OCI-LY7 (cell line): Measurements from ENCODE around the gene PRR14L. TPM values are rescaled to one million over a fixed set of nuclear protein-coding genes. Genes with fewer than 3 reads are reported as not detected.
"Not testable (repeated sequence)": the region's sequence is repeated elsewhere in the genome, so short reads cannot be mapped to it uniquely, and the experiment has no call there.

Experiments used
- BruUV-seq: library from RNA; stranded (reverse); fragments of 400-500 nt; replicated peaks from 2 replicates; lab custom pipeline; 2021; lab: Mats Ljungman, UMichigan
- CTCF ChIA-PET: fragments of 300-600 bp; sonication (Branson Sonifier 250); formaldehyde crosslinking; loops from one replicate; lab custom pipeline; 2022; ENCODE audit warnings: antibody characterized with exemption; ENCODE audit not compliant: unreplicated experiment; lab: Charles Lee
- POLR2A ChIA-PET: fragments of 300-600 bp; sonication (Branson Sonifier 250); formaldehyde crosslinking; loops from one replicate; lab custom pipeline; 2022; ENCODE audit warnings: antibody characterized with exemption; lab: Charles Lee
- DNase-seq: peaks from one replicate; pipeline ENCODE4 v3.0.0-alpha.2; 2015; ENCODE audit warnings: low spot score
- H2AFZ ChIP-seq: fragments of 200-600 bp; sonication (generic), shearing (Covaris generic); 2 replicates; pipeline ENCODE4 v1.6.1; 2014; ENCODE audit warnings: mild to moderate bottlenecking, antibody characterized with exemption, low read length, moderate library complexity
- H3K27ac ChIP-seq: fragments of 200-600 bp; sonication (generic); 2 replicates; pipeline ENCODE4 v1.5.1; 2014; ENCODE audit warnings: mixed run types, low read depth, mild to moderate bottlenecking, moderate library complexity, low read length, inconsistent platforms; ENCODE audit not compliant: poor library complexity, severe bottlenecking
- H3K36me3 ChIP-seq: fragments of 200-600 bp; sonication (generic); 2 replicates; pipeline ENCODE4 v1.6.1; 2014; ENCODE audit warnings: mild to moderate bottlenecking, antibody characterized with exemption, low read length, moderate library complexity, mixed read lengths; ENCODE audit not compliant: insufficient read depth
- H3K4me1 ChIP-seq: fragments of 200-600 bp; sonication (generic); 2 replicates; pipeline ENCODE4 v1.5.1; 2014; ENCODE audit warnings: mild to moderate bottlenecking, low read length; ENCODE audit not compliant: insufficient read depth, poor library complexity, severe bottlenecking
- H3K4me2 ChIP-seq: fragments of 200-600 bp; sonication (generic); 2 replicates; pipeline ENCODE4 v1.6.1; 2014; ENCODE audit warnings: mild to moderate bottlenecking, low read length
- H3K4me3 ChIP-seq: fragments of 200-600 bp; sonication (generic); 2 replicates; pipeline ENCODE4 v1.5.1; 2014; ENCODE audit warnings: mild to moderate bottlenecking, low read depth, low read length; ENCODE audit not compliant: poor library complexity, severe bottlenecking
- H3K79me2 ChIP-seq: fragments of 200-600 bp; sonication (generic); 2 replicates; pipeline ENCODE4 v1.6.1; 2016; ENCODE audit warnings: low read depth, mild to moderate bottlenecking, low read length, moderate library complexity, mixed read lengths; ENCODE audit not compliant: insufficient read depth
- H3K9me2 ChIP-seq: fragments of 200-600 bp; sonication (generic); 2 replicates; pipeline ENCODE4 v1.6.1; 2016; ENCODE audit warnings: mild to moderate bottlenecking, low read length, mixed read lengths; ENCODE audit not compliant: insufficient read depth
- H3K9me3 ChIP-seq: fragments of 200-600 bp; sonication (generic); 2 replicates; pipeline ENCODE4 v1.6.1; 2014; ENCODE audit warnings: mild to moderate bottlenecking, mixed run types, low read length, mixed read lengths
- H4K20me1 ChIP-seq: fragments of 200-600 bp; sonication (generic); 2 replicates; pipeline ENCODE4 v1.6.1; 2014; ENCODE audit warnings: mild to moderate bottlenecking, antibody characterized with exemption, low read length, moderate library complexity, mixed read lengths; ENCODE audit not compliant: insufficient read depth
- EZH2phosphoT487 ChIP-seq: fragments of 200-600 bp; sonication (generic); IDR thresholded peaks from 2 replicates; pipeline ENCODE4 v1.6.1; 2018; ENCODE audit warnings: low read depth, borderline replicate concordance, mild to moderate bottlenecking, mixed run types, antibody characterized with exemption, low read length, moderate library complexity, mixed read lengths
- intact Hi-C: fragments of 100-400 bp; cut with micrococcal nuclease; formaldehyde crosslinking; loops from one replicate; pipeline ENCODE4 v1.10.0; 2022; ENCODE audit not compliant: unreplicated experiment
- total RNA-seq, 2 experiments: library from RNA; depleted of rRNA in 1 of 2; stranded (reverse); fragments of >200 nt in 1 of 2; shearing (Covaris generic) in 1 of 2; gene quantifications; 2 replicates each; pipeline ENCODE4 v1.2.3, GENCODE V29; 2014 to 2022
- TF ChIP-seq, protein P1 (sequence below): fragments of 200-600 bp; sonication (generic); conservative IDR thresholded peaks from 2 replicates; pipeline ENCODE4 v1.5.1; 2014; ENCODE audit warnings: mild to moderate bottlenecking, antibody characterized with exemption, low read length, moderate library complexity, mixed read lengths

Gene PRR14L
- total RNA-seq, 2 experiments from 2014 or later = 21.9 to 51.1 TPM

GRCh38 chr22:31768422-31769059, 18.6 kb upstream of the PRR14L start:
- Histone ChIP-seq H3K27ac (no peak overlapping the region), H3K79me2 (no peaks in the 10 kb centered on the region), H3K4me2 (no peak overlapping the region), H3K9me2 (no peaks in the 10 kb centered on the region), H4K20me1 (no peaks in the 10 kb centered on the region), H3K9me3 (no peaks in the 10 kb centered on the region), H2AFZ (no peak overlapping the region), H3K4me3 (no peak overlapping the region), H3K36me3 (peaks cover 93% of the 10 kb centered on the region), H3K4me1 (no peaks in the 10 kb centered on the region)
- ChIA-PET POLR2A (interaction anchor here (0.9 kb wide), 1 partner anchor 20 kb away, joined by 4 read pairs; no protein-coding TSS in a partner anchor), CTCF (no interaction called here)
- DNase-seq = no peak
- TF ChIP-seq EZH2phosphoT487 = no peak
- TF ChIP-seq, protein P1, sequence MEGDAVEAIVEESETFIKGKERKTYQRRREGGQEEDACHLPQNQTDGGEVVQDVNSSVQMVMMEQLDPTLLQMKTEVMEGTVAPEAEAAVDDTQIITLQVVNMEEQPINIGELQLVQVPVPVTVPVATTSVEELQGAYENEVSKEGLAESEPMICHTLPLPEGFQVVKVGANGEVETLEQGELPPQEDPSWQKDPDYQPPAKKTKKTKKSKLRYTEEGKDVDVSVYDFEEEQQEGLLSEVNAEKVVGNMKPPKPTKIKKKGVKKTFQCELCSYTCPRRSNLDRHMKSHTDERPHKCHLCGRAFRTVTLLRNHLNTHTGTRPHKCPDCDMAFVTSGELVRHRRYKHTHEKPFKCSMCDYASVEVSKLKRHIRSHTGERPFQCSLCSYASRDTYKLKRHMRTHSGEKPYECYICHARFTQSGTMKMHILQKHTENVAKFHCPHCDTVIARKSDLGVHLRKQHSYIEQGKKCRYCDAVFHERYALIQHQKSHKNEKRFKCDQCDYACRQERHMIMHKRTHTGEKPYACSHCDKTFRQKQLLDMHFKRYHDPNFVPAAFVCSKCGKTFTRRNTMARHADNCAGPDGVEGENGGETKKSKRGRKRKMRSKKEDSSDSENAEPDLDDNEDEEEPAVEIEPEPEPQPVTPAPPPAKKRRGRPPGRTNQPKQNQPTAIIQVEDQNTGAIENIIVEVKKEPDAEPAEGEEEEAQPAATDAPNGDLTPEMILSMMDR = no peak
- intact Hi-C loops = no loop called here
- BruUV-seq = no TSS peak

- Histone ChIP-seq H4K20me1 (no peaks in the 10 kb centered on the region), H3K9me2 (no peaks in the 10 kb centered on the region), H3K79me2 (no peaks in the 10 kb centered on the region), H3K4me1 (no peaks in the 10 kb centered on the region), H3K4me3 (no peak overlapping the region), H3K36me3 (peaks cover 89% of the 10 kb centered on the region), H3K4me2 (no peak overlapping the region), H3K9me3 (no peaks in the 10 kb centered on the region), H3K27ac (no peak overlapping the region), H2AFZ (no peak overlapping the region)
- ChIA-PET CTCF (no interaction called here), POLR2A (no interaction called here)
- intact Hi-C loops = no loop called here
- no TSS peak for BruUV-seq
- no peak for TF ChIP-seq EZH2phosphoT487
- TF ChIP-seq, protein P1 = no peak
- DNase-seq = no peak
Observed at GRCh38 chr22:31764785-31765184, 14.9 kb upstream of the PRR14L start.

DNA sequence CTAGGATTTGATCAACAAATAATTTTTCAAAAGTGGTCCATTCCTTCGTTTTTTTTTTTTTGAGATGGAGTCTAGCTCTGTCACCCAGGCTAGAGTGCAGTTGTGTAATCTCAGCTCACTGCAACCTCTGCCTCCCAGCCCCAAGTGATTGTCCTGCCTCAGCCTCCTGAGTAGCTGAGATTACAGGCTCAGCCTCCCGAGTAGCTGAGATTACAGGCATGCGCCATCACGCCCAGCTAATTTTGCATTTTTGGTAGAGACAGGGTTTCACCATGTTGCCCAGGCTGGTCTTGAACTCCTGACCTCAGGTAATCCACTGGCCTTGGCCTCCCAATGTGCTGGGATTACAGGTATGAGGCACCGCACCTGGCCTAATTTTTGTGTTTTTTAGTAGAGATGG, 8.9 kb upstream of the PRR14L start:
- H3K4me1 ChIP-seq = peaks cover 13% of the 10 kb centered on the region
- H2AFZ ChIP-seq, H3K27ac ChIP-seq, DNase-seq, H3K4me3 ChIP-seq, BruUV-seq, H3K4me2 ChIP-seq, H3K9me3 ChIP-seq, H3K9me2 ChIP-seq, intact Hi-C loops, H4K20me1 ChIP-seq, CTCF ChIA-PET: not testable (repeated sequence)
- H3K36me3 ChIP-seq = peaks cover 54% of the 10 kb centered on the region
- POLR2A ChIA-PET = interaction anchor here (0.7 to 1.2 kb wide), 2 partner anchors 118 to 129 kb away, joined by 3 to 4 read pairs; no protein-coding TSS in a partner anchor
- H3K79me2 ChIP-seq = peaks cover 23% of the 10 kb centered on the region; the same call in 1 of the 2 replicates
